Measurements from ENCODE around the gene INTS6. TPM values are rescaled to one million over a fixed set of nuclear protein-coding genes. Genes with fewer than 3 reads are reported as not detected.

Gene INTS6
- total RNA-seq, 1 donor from 2014 or later = 44.7 TPM

DNA sequence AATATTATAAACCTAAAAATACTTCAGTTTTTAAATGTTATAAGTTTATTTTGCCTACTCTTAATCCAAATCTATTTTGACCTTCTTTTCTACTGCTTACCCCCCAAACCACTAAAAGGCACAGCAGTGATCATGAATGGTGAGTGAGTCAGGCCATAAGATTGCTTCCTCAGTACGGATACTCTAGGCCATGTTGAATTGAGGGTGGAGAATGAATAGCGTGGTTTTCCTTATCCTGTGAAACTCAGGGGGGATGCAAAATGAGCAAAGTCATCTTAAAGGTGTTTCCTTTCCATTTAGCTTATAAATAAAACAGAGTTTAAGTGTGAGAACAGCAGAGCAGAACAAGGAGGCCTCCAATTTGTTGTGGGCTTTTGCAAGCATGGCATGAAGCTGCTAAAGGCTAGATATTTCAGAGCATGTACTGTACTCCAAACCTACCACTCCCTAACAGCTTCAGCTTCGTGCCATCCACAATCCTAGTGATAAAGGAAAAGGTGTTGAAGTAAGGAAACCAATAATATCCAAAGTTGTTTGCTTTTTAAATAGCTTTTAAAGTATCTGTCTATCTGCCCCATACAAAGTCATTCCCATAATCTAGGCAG, 88.3 kb downstream of the INTS6 start:
- Mint-ChIP-seq H3K36me3 (peaks cover 31% of the 10 kb centered on the region), H3K4me3 (no peak overlapping the region), H3K9me3 (no peaks in the 10 kb centered on the region), H3K27me3 (no peaks in the 10 kb centered on the region), H3K27ac (no peak overlapping the region), H3K4me1 (ENCODE audit: unreplicated experiment) (peaks cover 3% of the 10 kb centered on the region)
- no peak for DNase-seq (ENCODE audit: extremely low spot score, unreplicated experiment)
- TF ChIP-seq, protein P1, sequence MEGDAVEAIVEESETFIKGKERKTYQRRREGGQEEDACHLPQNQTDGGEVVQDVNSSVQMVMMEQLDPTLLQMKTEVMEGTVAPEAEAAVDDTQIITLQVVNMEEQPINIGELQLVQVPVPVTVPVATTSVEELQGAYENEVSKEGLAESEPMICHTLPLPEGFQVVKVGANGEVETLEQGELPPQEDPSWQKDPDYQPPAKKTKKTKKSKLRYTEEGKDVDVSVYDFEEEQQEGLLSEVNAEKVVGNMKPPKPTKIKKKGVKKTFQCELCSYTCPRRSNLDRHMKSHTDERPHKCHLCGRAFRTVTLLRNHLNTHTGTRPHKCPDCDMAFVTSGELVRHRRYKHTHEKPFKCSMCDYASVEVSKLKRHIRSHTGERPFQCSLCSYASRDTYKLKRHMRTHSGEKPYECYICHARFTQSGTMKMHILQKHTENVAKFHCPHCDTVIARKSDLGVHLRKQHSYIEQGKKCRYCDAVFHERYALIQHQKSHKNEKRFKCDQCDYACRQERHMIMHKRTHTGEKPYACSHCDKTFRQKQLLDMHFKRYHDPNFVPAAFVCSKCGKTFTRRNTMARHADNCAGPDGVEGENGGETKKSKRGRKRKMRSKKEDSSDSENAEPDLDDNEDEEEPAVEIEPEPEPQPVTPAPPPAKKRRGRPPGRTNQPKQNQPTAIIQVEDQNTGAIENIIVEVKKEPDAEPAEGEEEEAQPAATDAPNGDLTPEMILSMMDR (conservative IDR thresholded peaks at IDR 0.05) = no peak

DNA sequence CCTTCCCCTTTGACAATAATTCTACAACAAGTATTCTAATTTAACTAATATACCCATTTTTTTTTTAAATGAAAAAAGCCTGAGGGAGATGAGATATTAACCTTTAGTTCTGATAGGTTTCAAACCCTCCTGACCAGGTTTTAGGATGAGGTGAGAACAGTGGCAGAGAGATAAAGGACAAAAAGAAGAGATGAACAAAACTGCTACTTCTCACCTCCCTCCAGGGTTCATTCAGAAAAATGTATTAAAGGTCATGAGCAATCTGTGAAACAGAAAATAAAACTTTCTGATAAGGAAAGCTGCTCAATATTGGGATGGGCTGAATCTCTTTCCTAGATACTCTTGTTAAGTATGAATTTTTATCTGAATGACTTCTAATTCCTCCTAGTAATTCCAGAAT, 89.2 kb downstream of the INTS6 start:
- TF ChIP-seq, protein P1 (conservative IDR thresholded peaks at IDR 0.05) = no peak
- no peaks in the 10 kb centered on the region for H3K9me3 Mint-ChIP-seq
- H3K27ac Mint-ChIP-seq = no peak overlapping the region
- H3K4me1 Mint-ChIP-seq (ENCODE audit: unreplicated experiment) = peaks cover 3% of the 10 kb centered on the region
- DNase-seq (ENCODE audit: extremely low spot score, unreplicated experiment) = no peak
- no peaks in the 10 kb centered on the region for H3K27me3 Mint-ChIP-seq
- H3K4me3 Mint-ChIP-seq = no peak overlapping the region
- peaks cover 26% of the 10 kb centered on the region for H3K36me3 Mint-ChIP-seq

DNA sequence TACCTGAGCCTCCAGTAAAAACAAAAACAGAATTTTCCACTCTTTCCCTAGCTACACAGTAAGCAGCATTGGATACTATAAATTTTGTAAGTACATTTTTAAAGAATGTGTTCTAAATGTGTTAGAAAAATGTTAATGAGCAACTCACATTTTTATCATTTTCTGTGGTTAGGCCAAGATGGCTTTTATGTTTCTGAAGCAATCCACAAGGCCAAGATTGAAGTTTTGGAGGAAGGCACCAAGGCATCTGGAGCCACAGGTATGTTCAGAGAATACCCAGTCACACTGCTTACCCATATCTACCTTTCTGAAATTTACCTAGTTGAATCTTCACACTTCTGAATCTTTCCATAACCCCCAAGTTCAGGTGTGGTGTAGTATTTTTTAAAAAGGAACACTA, 91.7 kb downstream of the INTS6 start:
- no peak overlapping the region for H3K27ac Mint-ChIP-seq
- peaks cover 18% of the 10 kb centered on the region for H3K36me3 Mint-ChIP-seq
- H3K4me3 Mint-ChIP-seq = no peak overlapping the region
- TF ChIP-seq, protein P1 (conservative IDR thresholded peaks at IDR 0.05) = no peak
- no peaks in the 10 kb centered on the region for H3K27me3 Mint-ChIP-seq
- H3K9me3 Mint-ChIP-seq = no peaks in the 10 kb centered on the region
- H3K4me1 Mint-ChIP-seq (ENCODE audit: unreplicated experiment) = peaks cover 3% of the 10 kb centered on the region
- DNase-seq (ENCODE audit: extremely low spot score, unreplicated experiment) = no peak

DNA sequence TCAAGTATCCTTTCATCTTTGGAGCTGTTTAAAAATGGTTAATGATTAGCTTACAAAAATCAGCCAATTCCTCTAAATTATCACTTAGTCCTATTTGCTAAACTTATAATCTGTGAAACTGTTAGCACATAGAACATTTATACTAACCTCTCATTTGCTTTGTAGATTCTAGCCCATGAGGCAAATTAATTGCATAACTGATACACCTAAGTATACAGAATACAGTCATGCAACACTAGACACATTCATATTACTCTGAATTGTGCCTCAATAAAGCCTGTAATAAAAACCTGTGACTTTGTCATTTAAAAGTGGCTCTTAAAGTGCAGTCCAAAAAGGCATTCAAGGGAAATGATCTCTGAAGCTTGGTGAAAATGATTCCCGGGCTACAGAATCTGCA, 92.3 kb downstream of the INTS6 start:
- H3K4me1 Mint-ChIP-seq (ENCODE audit: unreplicated experiment) = peaks cover 3% of the 10 kb centered on the region
- peaks cover 18% of the 10 kb centered on the region for H3K36me3 Mint-ChIP-seq
- no peaks in the 10 kb centered on the region for H3K9me3 Mint-ChIP-seq
- no peak for DNase-seq (ENCODE audit: extremely low spot score, unreplicated experiment)
- TF ChIP-seq, protein P1 (conservative IDR thresholded peaks at IDR 0.05) = no peak
- H3K27ac Mint-ChIP-seq = no peak overlapping the region
- no peaks in the 10 kb centered on the region for H3K27me3 Mint-ChIP-seq
- H3K4me3 Mint-ChIP-seq = no peak overlapping the region

DNA sequence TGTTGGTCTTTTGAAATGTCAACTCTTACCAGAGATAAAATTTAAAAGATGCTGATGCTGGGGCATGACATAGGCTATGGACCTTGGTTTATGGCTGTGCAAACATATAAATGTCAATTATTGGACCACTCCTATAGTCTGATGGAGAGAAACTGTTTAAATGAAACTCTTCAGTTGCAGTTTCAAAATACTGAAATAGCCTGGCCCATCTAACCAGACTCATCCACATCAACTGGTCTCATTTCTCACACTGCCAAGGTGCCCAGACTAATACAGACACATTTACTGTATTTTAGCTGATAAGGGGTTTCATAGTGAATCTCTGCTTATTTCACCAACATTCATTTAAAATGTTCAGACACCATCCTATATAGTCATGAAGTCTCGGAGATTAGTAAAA, 93.5 kb downstream of the INTS6 start:
- no peak for DNase-seq (ENCODE audit: extremely low spot score, unreplicated experiment)
- no peaks in the 10 kb centered on the region for H3K9me3 Mint-ChIP-seq
- H3K4me1 Mint-ChIP-seq (ENCODE audit: unreplicated experiment) = peaks cover 3% of the 10 kb centered on the region
- peaks cover 15% of the 10 kb centered on the region for H3K36me3 Mint-ChIP-seq
- no peak overlapping the region for H3K4me3 Mint-ChIP-seq
- H3K27me3 Mint-ChIP-seq = no peaks in the 10 kb centered on the region
- H3K27ac Mint-ChIP-seq = no peak overlapping the region
- TF ChIP-seq, protein P1 (conservative IDR thresholded peaks at IDR 0.05) = no peak

All from type B pancreatic cell (in vitro differentiated cells).